HG02678 (cell line): ENCODE data around the gene CLINT1.
"Not testable (repeated sequence)": the region's sequence is repeated elsewhere in the genome, so short reads cannot be mapped to it uniquely, and the experiment has no call there.

Source experiments
- ATAC-seq: cut with Tn5 transposase; IDR thresholded peaks from one replicate; pipeline ENCODE4 v1.9.1; 2021; ENCODE audit warnings: mild to moderate bottlenecking, moderate library complexity; ENCODE audit not compliant: unreplicated experiment

CLINT1 gene

GRCh38 chr5:157858527-157859226 is at the start of gene CLINT1:
Gene CLINT1 (minus strand): TSS chr5:157859145. CDS start chr5:157858970, 175 bp downstream.
- peak; percentile 54 for ATAC-seq

- ATAC-seq: no peak
These were observed 49.5 kb upstream of the CLINT1 start for GRCh38 chr5:157908459-157908858.

DNA sequence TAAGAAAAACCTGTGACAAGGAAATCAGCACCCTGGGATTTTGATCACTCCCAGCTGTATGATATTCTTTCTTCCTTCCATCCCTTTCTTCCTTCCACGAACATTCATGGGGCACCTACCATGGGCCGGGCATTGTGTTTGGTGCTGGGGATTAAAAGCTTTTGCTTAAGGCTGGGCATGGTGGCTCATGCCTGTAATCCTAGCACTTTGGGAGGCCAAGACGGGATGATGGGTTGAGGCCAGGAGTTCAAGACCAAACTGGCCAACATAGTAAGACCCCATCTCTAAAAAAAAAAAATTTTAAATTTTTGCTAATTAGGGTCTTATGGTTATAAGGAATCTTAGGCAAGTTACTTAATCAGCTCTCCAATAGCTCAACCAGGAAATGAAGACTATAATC is 48.5 kb upstream of the CLINT1 start:
- no peak for ATAC-seq

- ATAC-seq: no peak
These were observed 44.1 kb upstream of the CLINT1 start for GRCh38 chr5:157903117-157903450.

DNA sequence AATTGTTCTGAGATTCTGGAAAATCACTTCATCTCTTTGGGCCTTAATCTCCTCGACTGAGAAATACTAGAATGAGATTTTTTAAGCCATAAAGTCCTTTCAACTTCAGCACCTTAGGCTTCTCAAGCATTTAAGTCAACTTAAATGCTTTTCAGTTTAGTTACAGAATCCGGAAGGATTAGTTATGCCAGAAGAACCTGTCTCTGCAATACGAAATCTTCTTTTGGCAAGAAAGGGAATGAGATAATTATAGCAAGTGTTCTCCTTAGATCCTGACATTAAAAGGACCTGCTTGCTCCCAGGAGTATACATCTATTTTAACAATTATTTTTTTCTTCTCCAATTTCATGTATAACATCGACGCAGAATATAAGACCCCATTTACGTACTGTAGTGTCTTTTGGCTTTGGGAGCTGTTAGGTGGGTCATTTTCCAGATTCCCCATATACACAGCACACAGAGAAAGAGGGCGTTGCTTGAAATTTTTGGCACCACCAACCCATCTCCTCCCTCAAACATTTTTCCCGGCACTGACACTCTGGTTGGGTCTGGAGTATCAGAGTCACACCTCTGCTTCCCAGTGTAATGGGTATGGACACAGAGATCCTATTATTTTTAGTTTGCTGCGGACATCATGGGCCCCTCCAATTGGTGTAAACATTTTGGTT is 43.6 kb upstream of the CLINT1 start:
- ATAC-seq: no peak

- ATAC-seq: peak; percentile 75
These were observed 41.7 kb upstream of the CLINT1 start for GRCh38 chr5:157900644-157901043.

DNA sequence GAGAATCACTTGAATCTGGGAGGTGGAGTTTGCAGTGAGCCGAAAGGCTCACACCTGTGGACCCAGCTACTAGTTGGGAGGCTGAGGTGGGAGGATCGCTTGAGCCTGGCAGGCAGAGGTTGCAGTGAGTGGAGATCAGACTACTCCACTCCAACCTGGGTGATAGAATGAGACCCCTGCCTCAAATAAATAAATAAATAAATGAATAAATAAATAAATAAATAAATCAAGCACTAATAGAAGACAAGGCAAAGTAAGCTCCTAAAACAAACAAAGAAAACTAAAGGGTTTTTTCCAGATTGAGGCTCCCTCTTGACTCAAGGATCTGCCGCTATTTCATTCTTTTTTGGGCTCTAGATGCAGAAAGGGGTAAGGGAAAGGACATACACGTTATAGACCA is 34.7 kb upstream of the CLINT1 start:
- ATAC-seq: no peak

- no peak for ATAC-seq
These were observed 34.0 kb upstream of the CLINT1 start for GRCh38 chr5:157892974-157893373.

DNA sequence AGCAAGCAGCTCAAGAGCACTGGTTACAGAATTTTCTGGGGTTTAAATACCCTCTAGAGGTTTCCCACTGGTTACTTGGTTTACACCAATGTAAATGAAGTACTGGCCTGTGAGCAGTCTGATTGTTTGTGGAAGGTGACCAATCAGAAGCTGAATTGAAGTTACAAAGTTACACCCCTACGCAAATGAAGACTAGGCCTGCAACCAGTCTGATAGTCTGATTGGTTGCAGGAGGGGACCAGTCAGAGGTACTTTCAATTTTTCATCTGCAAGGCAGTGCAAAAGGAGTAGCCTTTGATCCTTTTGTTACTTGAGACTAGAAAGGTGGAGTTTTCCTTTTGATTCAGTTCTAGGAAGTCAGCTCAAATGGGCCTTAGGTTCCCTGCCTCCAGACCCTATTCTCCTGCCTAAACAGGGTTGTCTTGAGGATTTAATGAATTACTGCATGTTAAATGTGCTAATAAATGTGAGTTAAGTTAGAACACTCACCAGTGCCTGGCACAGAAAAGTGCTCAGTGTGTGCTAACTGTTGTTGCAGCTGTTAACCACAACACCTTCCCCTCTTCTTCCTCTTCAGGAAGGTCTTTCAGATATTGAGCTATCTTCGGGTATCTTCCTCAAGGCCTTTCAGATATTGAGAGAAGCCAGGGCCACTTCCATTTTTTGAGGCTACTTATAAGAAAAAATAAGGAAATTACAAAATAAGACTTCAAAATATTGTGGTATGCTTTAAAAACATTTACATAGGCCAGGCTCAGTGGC is 32.1 kb upstream of the CLINT1 start:
- no peak for ATAC-seq

DNA sequence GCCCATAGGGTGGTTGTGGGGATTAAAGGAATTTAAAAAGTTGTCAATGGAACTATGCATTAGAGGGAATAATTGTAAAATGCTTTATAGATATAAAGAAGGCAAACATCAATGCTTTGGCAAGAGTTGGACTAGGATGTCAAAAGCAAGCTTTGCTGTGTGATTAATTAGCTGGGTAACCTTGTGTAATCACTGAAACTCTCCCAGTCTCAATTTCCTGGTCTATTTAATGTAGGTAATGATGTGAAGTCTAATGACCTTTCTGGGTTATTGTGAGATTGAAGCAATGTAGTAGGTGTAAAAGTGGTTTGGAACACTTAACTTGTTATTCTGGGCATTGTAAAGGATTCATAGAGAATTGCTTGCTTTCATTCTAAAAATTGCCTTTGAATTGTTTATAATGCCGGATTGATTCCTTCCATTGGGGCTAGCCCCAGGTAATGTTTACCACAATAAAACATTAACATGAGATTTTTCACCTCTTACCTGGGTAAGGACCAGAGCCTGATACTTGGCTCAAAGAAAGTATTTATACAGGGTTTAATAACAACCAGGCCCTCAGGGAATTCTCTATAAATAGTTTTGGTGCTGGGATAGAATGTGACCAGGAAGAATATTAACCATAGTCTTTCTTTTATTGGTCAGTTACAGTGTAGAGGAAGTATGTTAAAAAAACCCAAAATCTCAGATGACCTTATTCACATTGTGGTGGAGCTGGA is 30.0 kb upstream of the CLINT1 start:
- no peak for ATAC-seq

GRCh38 chr5:157886796-157887380 is 27.9 kb upstream of the CLINT1 start:
- no peak for ATAC-seq

DNA sequence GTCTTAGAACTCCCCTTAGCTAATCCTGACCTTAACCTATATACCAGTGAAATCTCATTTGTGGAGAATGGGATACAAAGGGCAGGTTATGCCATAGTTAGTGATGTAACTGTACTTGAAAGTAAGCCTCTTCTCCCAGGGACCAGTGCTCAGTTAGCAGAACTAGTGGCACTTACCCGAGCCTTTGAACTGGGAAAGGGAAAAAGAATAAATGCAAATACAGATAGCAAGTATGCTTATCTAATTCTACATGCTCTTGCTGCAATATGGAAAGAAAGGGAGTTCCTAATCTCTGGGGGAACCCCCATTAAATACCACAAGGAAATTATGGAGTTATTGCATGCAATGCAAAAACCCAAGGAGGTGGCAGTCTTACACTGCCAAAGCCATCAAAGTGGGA is 26.1 kb upstream of the CLINT1 start:
- ATAC-seq: not testable (repeated sequence)

- ATAC-seq: not testable (repeated sequence)
These were observed 22.6 kb upstream of the CLINT1 start for GRCh38 chr5:157881498-157881897.

GRCh38 chr5:157877821-157878220 is 18.9 kb upstream of the CLINT1 start:
- ATAC-seq: no peak

GRCh38 chr5:157874861-157875260 is 15.9 kb upstream of the CLINT1 start:
- no peak for ATAC-seq

GRCh38 chr5:157870837-157871834 is 12.2 kb upstream of the CLINT1 start:
- no peak for ATAC-seq

- ATAC-seq: no peak
These were observed 8.9 kb upstream of the CLINT1 start for GRCh38 chr5:157867751-157868387.

DNA sequence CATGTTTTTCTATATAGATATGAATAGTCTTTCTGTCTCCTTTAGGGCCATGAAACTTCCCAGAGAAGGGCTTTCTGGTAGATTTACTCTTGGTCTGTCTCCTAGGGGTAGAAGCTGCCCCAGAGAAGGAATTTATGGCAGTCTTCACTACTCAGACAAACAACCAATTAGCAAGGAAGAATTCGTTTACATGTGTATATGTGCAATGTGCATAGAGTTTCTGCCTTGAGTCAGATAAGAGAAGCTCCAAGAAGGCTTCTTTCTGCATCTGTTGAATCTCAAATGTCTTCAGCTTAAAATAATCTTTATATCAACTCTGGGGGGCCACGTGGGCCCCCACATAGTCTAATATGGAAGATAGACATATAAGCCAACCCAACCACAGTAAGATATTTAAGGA is 7.6 kb upstream of the CLINT1 start:
- ATAC-seq: no peak

DNA sequence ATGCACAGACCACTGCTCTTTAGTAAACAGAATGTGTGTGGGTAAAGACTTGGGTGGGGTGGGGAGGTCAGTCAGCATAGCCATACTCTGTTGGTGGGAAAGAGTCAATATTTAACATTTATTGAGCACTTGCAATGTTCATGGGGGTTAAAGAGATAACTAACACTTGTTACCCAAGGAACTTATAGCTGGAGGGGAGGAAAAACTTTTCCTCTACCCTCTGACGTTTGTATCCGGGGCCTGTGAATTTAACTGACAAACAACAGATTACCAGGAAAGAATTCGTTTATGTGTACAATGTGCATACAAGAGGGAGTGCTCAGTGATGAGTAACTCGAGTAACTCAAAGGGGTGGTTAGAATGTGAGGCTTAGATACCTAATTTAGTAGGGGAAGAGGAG is 6.8 kb upstream of the CLINT1 start:
- ATAC-seq: no peak
